NK-92 (cell line): ENCODE results near the gene CD244.
"Not testable (repeated sequence)": the region's sequence is repeated elsewhere in the genome, so short reads cannot be mapped to it uniquely, and the experiment has no call there.

Experiments
- DNase-seq: peaks from one replicate; lab custom pipeline; 2025; ENCODE audit not compliant: unreplicated experiment; lab: John Stamatoyannopoulos, UW

CD244 gene, protein sequence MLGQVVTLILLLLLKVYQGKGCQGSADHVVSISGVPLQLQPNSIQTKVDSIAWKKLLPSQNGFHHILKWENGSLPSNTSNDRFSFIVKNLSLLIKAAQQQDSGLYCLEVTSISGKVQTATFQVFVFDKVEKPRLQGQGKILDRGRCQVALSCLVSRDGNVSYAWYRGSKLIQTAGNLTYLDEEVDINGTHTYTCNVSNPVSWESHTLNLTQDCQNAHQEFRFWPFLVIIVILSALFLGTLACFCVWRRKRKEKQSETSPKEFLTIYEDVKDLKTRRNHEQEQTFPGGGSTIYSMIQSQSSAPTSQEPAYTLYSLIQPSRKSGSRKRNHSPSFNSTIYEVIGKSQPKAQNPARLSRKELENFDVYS

DNA sequence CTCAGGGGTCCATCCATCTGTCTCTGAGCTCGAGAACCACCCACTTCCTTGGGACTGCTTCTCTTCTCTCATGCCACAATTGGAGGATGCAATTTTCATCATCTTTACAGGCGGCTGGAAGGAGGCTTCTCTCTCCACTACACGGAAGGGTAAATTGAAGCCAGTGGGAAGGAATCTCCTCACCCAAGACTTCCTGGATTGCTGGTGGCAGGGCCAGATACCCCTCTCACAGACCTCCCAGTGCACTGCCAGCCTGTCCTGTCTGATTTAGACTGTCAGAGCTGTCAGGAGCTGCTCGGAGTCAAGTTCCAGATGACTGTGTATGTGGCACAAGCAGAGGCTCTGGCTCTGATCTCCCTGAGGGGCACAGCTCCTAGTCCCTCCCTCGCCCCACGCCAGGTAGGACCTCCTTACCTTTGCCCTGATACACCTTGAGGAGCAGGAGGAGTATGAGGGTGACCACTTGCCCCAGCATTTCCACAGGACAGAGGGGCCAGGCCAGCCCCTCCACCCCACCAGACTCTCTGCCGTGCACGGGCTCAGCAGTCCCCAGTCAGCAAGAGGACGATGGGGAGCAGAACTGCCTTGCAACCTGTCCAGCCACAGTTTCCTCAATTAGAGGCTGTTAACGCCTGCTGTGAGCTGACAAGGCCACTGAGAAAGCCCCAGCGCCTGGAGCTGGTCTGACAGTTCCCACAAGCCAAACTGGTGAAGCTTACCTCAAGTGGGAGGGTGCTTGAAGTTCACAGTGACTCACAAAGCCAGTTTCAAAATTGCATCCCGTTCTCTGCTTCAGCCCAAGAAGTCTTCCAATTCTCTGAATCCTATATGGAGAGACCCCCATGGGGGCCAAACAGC, at the start of gene CD244:
CD244 (minus strand) TSS at position 685 of the 858 bp plus-strand sequence; CDS start at position 475, 210 bp downstream.
- no peak for DNase-seq

DNA sequence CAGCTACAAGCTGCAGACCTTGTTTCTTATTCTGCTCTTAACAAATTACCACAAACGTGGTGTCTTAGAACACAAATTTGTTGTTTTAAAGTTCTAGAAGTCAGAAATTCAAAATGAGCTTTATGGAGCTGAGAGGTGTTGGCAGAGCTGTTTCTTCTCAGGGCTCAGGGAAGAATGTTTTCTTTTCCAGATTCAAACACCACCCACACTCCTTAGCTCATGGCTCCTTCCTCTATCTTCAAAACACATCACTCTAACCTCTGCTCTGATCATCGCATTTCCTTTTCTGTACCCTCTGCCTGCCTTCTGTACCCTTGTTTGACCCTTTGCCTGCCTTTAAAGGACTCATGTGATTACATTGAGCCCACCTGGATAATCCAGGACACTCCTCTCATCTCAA, 49.2 kb upstream of the CD244 start:
- no peak for DNase-seq

DNA sequence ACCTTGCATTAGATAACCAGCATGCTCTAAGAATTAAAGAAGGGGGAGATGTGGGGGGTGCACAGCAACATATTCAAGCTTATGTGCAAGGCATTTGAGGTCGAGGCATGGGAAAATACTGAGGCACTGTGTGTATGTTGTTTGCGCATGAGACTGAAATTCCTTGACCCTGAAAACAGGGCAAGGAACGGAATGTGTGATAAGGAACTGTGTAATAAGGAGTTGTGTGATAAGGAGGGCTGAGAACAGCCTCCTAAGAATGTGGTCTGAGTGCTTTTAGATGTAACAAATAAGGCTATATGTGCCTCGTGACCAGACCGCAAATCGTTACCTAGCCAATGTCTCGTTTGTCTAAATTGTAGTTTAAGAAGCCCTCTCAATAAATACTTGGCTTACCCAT, 48.8 kb upstream of the CD244 start:
- no peak for DNase-seq

DNA sequence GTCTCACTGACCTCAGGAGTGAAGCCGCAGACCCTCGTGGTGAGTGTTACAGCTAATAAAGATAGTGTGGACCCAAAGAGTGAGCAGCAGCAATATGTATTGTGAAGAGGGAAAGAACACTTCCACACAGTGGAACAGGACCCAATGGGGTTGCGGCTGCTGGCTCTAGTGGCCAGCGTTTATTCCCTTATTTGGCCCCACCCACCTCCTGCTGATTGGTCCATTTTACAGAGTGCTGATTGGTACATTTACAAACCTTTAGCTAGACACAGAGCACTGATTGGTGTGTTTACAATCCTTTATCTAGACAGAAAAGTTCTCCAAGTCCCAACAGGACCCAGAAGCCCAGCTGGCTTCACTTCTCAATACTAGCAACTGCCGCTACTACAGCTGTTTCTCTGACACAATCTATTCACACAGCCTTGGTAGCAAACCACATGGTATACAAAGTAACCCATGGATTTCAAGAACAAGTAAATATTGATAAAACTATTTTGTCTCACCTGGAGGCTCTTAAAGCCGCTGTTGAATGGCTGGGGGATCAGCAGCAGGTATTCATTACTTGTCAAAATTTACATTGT, 47.6 kb upstream of the CD244 start:
- no peak for DNase-seq

DNA sequence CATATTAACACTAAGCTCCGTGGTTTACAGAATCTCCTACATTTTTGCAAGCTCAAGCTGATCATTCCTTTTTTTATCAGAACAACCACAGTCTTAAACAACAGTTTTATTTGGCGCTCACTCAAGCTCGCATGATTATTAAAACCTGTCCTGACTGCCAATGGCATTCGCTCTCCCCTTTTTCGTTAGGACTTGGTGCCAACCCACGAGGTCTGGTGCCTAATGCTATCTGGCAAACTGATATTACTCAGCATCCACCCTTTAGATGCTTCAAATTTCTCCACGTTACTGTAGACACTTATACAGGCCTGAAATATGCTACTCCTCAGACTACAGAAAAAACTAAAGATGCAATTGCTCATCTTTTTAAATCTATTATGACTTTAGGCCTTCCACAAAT, 45.3 kb upstream of the CD244 start:
- DNase-seq: no peak

DNA sequence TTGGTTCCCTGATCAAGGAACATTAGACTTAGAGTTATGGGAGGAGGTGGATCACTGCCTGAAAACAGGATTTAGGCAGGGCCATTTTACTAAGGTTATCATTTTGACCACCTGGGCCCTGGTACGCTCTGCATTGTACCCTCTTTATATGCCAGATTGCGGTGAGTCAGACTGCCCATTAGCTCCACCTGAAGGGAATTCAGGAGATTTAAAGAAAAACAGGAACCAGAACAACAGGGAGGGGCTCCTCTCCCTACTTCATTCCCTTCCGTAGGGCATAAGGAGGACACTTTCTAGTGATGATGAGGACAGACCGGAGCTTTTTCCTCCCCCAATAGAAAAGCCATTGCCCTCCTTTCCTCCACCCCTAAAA, 42.9 kb upstream of the CD244 start:
- DNase-seq: no peak

DNA sequence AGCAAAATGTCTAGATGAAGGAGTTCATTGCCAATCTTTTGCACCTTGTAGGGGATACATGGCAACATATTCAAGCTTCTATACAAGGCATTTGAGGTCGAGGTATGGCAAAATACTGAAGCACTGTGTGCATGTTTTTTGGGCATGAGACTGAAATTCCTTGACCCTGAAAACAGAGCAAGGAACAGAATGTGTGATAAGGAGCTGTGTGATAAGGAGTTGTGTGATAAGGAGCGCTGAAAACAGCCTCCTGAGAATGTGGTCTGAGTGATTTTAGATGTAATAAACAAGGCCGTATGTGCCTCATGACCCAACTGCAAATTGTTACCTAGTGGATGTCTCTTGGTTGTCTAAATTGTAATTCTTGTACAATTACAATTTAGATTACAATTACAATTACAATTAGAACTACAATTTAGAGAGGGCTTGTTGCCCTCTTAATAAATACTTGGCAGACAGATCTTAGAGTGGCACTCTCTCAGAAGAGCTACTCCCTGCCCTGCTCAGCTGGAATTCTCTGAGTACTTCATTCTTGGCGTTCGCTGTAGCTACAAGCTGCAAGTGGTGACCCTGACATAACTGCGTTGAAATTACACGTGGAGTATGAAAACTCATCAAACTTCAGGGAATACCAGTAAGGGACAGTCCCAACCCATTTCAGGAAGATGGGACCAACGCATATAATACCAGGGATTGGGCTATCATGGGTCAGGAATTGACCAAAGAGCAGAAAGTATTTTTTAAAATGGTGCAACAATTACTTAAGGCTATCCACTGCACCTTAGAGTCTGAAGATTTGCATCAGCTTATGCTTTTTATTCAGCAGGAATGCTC, 42.3 kb upstream of the CD244 start:
- no peak for DNase-seq

DNA sequence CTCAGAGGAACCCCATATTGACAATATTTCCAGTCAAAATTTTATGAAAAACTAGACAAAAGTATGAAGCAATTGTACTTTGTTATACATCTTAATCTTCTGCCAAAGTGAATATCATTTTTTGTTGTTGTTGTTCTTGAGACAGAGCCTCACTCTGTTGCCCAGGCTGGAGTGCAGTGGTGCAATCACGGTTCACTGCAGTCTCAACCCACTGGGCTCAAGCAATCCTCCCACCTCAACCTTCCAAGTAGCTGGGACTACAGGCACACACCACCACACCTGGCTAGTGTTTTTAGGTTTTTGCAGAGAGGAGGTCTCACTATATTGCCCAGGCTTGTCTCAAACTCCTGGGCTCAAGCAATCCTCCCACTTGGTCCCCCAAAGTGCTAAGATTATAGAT, 39.6 kb upstream of the CD244 start:
- not testable (repeated sequence) for DNase-seq

DNA sequence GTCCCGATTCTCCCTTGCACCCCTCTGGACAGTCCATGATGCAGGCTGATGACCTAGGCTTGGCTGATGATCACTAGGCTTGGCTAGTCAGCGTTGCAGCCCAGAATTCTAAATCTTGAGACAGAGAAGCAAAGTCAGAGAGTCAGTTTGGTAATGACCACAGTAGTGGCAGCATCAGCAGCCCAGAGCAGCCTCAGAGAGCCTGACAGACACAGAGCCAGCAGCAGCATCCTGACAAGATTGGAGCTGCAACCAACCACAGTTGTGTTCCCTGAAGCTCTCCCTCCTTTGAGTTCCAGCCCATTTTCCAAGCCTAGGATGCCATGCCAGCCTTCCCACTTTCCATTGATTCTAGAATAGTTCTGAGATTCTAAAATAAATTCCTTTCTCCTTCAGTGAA, 39.1 kb upstream of the CD244 start:
- DNase-seq: no peak

DNA sequence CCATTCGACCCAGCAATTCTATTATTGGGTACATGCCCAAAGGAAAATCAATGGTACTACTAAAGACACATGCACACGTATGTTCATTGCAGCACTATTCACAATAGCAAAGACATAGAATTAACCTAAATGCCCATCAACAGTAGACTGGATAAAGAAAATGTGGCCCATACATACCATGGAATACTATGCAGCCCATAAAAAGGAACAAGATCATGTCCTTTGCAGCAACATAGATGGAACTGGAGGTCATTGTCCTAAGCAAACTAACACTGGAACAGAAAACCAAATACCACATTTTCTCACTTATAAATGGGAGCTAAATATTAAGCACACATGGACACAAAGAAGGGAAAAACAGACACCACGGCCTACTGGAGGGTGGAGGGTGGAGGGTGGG, 38.0 kb upstream of the CD244 start:
- DNase-seq: not testable (repeated sequence)

DNA sequence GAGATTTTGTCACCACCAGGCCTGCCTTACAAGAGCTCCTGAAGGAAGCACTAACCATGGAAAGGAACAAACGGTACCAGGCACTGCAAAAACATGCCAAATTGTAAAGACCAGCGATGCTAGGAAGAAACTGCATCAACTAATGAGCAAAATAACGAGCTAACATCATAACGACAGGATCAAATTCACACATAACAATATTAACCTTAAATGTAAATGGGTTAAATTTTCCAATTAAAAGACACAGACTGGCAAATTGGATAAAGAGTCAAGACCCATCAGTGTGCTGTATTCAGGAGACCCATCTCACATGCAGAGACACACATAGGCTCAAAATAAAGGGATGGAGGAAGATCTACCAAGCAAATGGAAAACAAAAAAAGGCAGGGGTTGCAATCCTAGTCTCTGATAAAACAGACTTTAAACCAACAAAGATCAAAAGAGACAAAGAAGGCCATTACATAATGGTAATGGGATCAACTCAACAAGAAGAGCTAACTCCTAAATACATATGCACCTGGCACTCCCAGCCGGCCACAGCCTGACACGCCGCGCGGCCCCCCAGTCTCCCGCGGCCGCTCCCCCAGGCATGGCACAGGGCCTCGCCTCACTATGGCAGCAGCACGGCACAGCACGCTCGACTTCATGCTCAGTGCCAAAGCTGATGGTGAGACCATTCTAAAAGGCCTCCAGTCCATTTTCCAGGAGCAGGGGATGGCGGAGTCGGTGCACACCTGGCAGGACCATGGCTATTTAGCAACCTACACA, 31.9 kb upstream of the CD244 start:
- DNase-seq: not testable (repeated sequence)

DNA sequence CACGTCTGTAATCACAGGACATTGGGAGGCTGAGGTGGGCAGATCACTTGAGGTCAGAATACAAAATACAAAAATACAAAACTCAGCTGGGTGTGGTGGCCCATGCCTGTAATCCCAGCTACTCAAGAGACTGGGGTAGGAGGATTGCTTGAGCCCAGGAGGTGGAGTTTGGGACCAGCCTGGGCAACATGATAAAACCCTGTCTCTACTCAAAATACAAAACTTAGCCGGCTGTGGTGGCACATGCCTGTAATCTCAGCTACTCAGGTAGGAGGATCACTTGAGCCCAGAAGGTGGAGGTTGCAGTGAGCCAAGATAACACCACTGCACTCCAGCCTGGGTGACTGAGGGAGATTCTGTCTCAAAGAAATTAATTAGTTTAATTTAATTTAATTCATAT, 28.8 kb upstream of the CD244 start:
- DNase-seq: no peak

DNA sequence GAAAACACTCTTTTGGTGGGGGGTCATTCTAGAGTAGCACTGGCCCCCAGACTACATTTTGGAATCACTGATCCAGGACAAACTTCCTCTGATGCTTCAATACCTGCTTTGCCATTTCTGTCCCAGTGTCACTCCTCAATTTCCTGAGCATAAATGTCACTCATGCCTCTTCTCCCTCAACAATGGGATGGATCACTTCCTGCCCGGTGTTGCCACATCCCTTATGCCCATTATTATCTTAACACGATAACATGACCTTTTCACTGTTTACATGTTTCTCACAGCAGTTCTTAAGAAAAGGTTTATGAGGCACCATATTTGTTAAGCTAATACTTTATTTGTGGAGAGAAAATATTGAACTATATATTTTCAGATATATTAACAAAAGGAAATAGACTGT, 26.2 kb upstream of the CD244 start:
- DNase-seq: no peak

DNA sequence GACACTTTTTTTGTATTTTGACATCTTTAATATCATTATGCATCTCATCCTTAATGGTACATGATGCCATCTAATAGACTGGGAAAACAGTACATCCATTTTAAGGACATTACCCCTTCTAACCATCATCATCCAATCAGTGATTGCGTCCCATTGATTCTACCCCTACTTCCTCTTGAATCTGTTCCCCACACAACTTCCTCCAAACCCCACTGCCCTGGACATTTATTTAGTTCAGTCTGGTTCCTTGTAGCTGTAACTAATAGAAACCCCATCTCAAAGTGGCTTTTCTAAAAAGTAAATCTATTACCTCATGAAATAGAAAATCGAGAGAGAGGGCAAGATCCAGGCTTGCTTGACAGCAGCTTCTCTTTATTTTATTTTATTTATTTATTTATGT, 24.4 kb upstream of the CD244 start:
- DNase-seq: no peak

DNA sequence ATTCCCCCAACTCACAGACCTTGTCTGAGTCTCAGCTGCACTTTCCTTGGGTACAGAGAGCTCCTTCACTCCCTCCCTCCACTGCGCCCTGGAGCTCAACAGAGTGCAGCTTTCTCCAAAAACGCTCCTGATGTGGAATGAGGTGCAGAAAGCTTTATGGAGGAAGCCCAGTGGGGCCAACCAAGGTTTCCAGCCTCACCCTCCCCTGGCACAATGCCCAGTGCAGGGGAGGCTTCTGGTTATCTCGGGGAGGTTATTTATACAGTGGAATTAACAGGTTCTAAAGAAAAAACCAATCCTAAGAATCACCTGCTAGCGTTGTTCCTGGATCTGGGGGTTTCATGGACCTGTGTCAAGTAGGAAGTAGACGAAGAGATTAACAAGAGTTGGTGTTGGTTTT, 22.4 kb upstream of the CD244 start, which contains the start of gene ITLN1:
ITLN1 (minus strand) TSS at position 139 of the 400 bp plus-strand sequence. CDS start 303 bp downstream, outside the sequence.
- no peak for DNase-seq

DNA sequence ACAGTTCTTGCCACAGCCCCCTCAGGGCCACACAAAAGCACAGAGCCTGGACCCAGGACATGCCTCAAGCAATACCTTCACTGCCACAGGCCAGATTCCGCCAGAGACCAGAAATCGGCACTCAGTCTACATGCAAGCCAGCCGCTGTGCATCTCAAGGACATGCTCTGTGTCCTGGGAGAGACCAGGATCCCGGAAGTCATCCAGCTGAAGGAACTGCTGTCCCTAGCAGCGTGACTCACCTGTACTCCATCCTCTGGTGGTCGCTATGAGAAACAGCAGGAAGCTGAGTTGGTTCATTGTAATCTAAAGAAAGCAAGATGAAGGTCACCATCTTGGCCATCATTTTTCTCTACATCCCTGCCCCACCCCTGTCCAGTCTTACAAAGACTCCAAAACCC, 21.9 kb upstream of the CD244 start:
- no peak for DNase-seq

DNA sequence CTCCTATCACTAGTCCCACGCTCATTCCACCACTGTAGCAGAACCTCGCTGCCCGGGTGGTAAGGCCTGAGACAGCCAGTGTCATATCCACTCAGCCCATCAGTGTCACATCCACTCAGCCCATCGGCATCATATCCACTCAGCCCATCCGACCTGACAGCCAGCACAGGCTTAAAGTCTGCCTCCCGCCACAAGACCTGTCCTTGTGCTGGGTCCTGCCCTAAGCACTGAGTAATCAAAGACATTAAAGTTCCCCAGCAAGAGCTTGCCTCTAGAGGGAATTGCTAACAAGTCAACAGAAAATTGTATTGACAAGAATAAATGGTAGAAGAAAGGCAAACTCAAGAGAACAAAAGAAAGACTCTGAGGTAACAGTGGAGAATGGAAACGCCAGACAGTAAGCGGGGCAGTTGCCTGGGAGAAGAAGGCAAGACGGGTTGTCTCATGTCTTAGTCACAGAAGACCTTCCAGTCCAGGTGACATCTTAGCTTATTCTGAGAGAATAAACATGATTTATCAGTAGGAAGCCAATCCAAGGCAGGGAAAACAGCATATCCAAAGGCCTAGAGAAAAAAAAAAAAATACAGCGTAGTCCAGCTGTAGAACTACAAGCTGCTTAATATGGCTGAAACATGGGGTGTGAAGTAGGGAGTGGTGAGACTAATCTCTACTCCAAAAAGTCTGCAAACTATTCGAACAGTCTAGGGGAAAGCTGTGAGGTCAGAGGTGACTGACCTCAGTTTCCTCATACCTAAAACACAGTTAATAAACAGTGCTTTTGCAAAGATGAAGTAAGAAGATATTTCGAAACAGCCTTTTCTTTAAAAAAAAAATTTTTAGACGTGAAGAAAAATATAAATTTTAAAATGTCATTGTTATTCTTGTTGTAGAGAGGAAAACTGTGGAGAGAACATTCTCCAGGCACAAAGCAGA, 21.2 kb upstream of the CD244 start:
- no peak for DNase-seq

DNA sequence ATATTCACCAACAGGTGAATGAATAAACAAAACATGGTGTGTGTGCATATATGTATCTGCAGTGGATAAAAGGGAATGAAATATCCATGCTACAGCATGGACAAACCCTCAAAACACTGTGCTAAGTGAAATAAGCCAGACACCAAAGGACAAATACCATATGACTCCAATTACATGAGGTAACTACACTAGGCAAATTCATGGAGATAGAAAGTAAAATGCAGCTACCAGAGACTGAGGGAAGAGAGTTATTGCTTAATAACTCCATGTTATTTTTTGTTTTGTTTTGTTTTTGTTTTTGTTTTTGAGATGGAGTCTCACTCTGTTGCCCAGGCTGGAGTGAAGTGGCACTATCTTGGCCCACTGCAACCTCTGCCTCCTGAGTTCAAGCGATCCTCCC, 19.9 kb upstream of the CD244 start:
- DNase-seq: no peak

DNA sequence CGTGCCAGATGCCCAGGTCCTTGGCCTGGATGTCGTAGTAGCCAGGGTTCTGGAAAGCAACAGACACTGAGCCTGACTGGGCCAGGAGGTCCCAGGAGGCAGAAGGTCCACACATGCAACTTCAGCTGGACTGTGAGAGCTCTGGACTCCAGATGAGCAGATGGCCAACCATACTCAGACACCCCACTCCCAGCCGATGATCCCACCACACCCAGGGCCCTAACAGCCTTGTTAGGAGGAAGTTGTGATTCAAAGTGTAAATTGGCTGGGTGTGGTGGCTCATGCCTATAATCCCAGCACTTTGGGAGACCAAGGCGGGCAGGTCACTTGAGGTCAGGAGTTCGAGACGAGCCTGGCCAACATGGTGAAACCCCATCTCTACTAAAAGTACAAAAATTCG, 18.6 kb upstream of the CD244 start:
- DNase-seq: not testable (repeated sequence)
